Prostate gland (tissue), 2 donors: ENCODE data around the gene MLLT10. TPM values are rescaled to one million over a fixed set of nuclear protein-coding genes. Genes with fewer than 3 reads are reported as not detected.

Experiments
- DNase-seq: peaks from one replicate; pipeline ENCODE4 v3.0.0-alpha.2; 2019; ENCODE audit warnings: low spot score
- H3K27ac ChIP-seq, 2 donors: fragments of 200-600 bp; sonication (generic); 2 replicates each; pipeline ENCODE4 v1.5.1; 2017 to 2019
- H3K27me3 ChIP-seq: fragments of 200-600 bp; sonication (generic); replicated peaks from 2 replicates; pipeline ENCODE4 v1.5.1; 2019; ENCODE audit not compliant: insufficient read depth
- H3K36me3 ChIP-seq, 2 donors: fragments of 200-600 bp; sonication (generic); 1 replicate in 1 of 2; 2 replicates in 1 of 2; pipeline versions ENCODE4 v1.5.1 to v1.8.1; 2017 to 2019
- H3K4me1 ChIP-seq: fragments of 200-600 bp; sonication (generic); replicated peaks from 2 replicates; pipeline ENCODE4 v1.5.1; 2019
- H3K4me3 ChIP-seq, 2 donors: fragments of 200-600 bp; sonication (generic); 2 replicates each; pipeline ENCODE4 v1.5.1; 2017 to 2019
- H3K9me3 ChIP-seq: fragments of 200-600 bp; sonication (generic); 2 replicates; pipeline ENCODE4 v1.5.1; 2017
- CTCF ChIP-seq, 4 experiments: fragments of 200-600 bp in 2 of 4; fragments of 450-650 bp in 2 of 4; sonication (generic) in 2 of 4; IDR thresholded peaks; 1 replicate in 3 of 4; 2 replicates in 1 of 4; pipeline ENCODE4 v1.5.1; 2016 to 2019; ENCODE audit warnings: antibody characterized with exemption in 4 of 4, mild to moderate bottlenecking in 2 of 4, moderate library complexity in 2 of 4
- POLR2A ChIP-seq: fragments of 450-650 bp; IDR thresholded peaks from one replicate; pipeline ENCODE4 v1.6.1; 2016; ENCODE audit warnings: antibody characterized with exemption, mild to moderate bottlenecking
- POLR2AphosphoS5 ChIP-seq: sonication (generic); formaldehyde crosslinking; IDR thresholded peaks from one replicate; pipeline ENCODE4 v1.6.1; 2017; ENCODE audit warnings: antibody characterized with exemption
- WGBS: methylation state at CpG from one replicate; pipeline ENCODE4 v1.1.5; 2018; 5-methylcytosine and 5-hydroxymethylcytosine counted together
- intact Hi-C: fragments of 100-400 bp; cut with DNase I; formaldehyde crosslinking; loops from one replicate; pipeline ENCODE4 v1.14.2; 2022
- total RNA-seq, 2 donors: library from RNA; depleted of rRNA; stranded (reverse); fragments of >200 nt; gene quantifications; one replicate each; pipeline ENCODE4 v1.1.0, GENCODE V29; 2016

The MLLT10 gene
- total RNA-seq, 2 donors from 2014 or later = 31.2 to 68.3 TPM

DNA sequence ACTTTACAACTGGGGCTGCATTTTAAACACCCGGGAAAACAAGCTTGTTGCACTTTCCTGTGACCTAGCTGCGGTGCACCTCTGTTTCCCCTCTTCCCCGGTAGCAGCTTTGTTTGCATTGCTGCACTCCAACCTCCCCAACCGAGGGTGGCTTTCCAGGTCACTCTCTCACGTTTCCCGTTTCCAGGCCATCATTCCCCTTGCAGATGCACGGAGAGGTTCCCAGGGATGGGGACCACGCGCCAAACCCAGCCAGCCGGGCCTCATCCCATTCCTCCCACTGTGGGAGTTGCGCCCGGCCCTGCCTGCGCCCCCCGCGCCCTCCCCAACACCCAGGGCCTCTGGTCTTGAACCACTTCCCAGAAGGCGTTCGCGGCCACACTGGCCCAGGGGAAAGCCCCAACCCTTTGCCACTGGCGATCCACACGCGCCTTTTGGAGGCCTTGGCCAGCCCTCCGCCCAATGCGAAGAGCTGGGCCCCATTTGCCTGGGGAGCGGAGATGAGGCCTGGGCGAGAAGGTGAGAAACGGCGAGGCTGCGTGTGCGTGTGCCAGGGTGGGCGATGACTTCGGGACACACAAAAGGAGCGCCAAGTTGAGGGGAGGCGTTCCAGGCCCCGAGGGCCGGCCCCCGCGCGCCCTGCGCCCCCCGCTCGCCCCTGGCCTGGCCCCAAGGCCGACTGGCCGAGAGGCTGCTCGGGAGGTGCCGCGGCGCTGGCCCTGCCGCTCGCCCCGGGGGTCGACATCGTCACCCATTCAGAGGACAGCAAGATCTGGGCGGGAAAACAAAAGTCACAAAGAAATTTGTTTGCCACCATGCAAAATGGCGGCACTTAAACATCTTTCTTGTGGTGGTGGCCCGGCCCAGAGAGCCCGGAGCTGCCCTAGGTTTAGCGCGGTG lies 24.4 kb upstream of the MLLT10 start:
- intact Hi-C loops = no loop called here

DNA sequence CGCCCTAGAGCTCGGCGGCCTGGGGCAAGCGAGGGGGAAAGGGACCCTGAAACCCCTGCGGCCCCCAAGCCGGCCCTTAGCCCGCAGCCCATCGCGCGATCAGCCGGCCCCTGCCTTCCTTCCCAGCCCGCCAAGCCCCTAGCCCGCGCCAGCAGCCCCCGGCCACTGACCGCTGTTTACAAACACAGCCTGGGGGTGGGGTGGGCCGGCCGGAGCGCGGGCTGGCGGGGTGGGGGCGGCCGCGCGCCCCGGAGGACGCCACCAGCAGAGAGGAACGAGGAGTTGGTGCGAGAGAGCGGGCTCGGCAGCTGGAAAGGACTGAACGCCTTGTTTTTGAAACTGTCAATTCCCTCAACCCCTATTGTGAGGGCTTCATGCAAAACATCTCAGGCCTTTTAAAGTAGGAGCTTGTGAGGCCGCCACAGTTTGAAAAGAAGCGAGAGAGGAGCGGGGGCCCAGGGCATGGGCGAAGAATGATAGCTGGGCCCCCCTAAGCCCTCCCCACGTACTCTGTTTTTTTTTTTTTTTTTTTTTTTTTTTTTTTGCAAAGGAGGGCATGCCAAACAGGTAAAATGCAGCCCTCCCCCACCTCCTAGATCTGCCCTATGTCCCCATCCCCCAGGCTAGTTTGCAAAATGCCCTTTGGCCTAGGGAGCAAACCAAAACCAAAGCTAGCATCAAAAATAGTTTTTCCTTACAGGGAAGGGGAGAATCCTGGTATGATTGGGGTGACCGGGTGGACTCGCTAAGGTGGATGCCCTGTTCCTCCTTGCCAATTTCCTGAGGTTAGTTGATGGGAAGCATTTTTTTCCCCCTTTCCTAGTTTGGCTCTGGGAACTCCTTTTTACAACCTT lies 23.6 kb upstream of the MLLT10 start:
- TF ChIP-seq CTCF (IDR thresholded peaks at IDR 0.05) = no peak
- TF ChIP-seq POLR2A = no peak
- TF ChIP-seq POLR2AphosphoS5 = no peak
- Histone ChIP-seq H3K36me3 (no peaks in the 10 kb centered on the region), H3K9me3 (no peaks in the 10 kb centered on the region), H3K4me3 (peak overlapping the region; percentile 2 to 6), H3K27me3 (no peaks in the 10 kb centered on the region), H3K27ac (no peak overlapping the region), H3K4me1 (no peaks in the 10 kb centered on the region)
- WGBS = 40% methylated on average over 36 of the region's 39 CpGs
- DNase-seq = no peak
- intact Hi-C loops = no loop called here

More for the DNA sequence above, 24.4 kb upstream of the MLLT10 start:
- no peaks in the 10 kb centered on the region for H3K9me3 ChIP-seq
- TF ChIP-seq POLR2A = no peak
- TF ChIP-seq CTCF (IDR thresholded peaks at IDR 0.05) = no peak
- no peak for TF ChIP-seq POLR2AphosphoS5
- no peaks in the 10 kb centered on the region for H3K27me3 ChIP-seq
- H3K27ac ChIP-seq = no peak overlapping the region
- WGBS = 79% methylated on average over 49 of the region's 58 CpGs
- H3K36me3 ChIP-seq = no peaks in the 10 kb centered on the region
- no peaks in the 10 kb centered on the region for H3K4me1 ChIP-seq
- DNase-seq = no peak
- H3K4me3 ChIP-seq = peak overlapping the region; percentile 2 to 6

GRCh38 chr10:21511095-21511570 lies 22.9 kb upstream of the MLLT10 start:
- Histone ChIP-seq H3K4me1 (no peaks in the 10 kb centered on the region), H3K36me3 (no peaks in the 10 kb centered on the region), H3K27me3 (no peaks in the 10 kb centered on the region), H3K27ac (no peak overlapping the region), H3K9me3 (no peaks in the 10 kb centered on the region), H3K4me3 (no peak overlapping the region)
- no peak for DNase-seq
- intact Hi-C loops = no loop called here
- TF ChIP-seq CTCF (IDR thresholded peaks at IDR 0.05) = no peak
- TF ChIP-seq POLR2A = no peak
- TF ChIP-seq POLR2AphosphoS5 = no peak
- WGBS = 91% methylated on average over 2 of the region's 2 CpGs

DNA sequence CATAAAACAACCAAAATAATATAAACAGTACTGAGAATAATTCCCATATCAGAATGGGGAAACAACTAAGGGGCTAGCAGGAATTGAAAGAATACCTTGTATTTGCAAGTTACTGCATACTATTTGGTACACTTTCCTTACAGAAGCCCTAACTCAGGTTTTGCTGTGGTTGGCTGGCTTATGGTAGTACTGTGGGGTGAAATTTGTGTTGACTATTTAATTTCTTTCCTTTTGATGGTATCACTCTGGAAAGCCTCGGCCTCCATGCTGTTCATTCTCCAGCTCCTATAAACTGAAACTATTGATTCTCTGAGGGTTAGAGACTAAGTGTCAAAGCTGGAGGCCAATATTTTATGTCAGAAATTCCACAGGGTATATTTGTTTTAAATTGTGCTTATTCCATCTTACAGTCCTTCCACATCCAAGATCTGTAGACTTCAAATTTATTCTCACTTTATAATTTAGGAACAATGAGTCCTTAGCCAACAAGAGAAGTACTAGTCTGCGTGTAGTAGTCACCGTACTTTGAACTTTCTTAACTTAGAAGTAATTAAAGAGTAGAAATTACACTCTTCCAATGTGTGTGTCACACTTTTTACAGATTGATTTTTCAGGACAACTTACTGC lies 22.0 kb upstream of the MLLT10 start:
- intact Hi-C loops = no loop called here
- TF ChIP-seq POLR2A = no peak
- TF ChIP-seq CTCF (IDR thresholded peaks at IDR 0.05) = no peak
- TF ChIP-seq POLR2AphosphoS5 = no peak
- 82% methylated on average over 3 of the region's 3 CpGs for WGBS
- no peaks in the 10 kb centered on the region for H3K4me1 ChIP-seq
- H3K4me3 ChIP-seq = no peak overlapping the region
- no peaks in the 10 kb centered on the region for H3K9me3 ChIP-seq
- H3K27ac ChIP-seq = no peak overlapping the region
- H3K27me3 ChIP-seq = no peaks in the 10 kb centered on the region
- no peaks in the 10 kb centered on the region for H3K36me3 ChIP-seq
- no peak for DNase-seq
